ENCODE results near the gene CLN6. TPM values are rescaled to one million over a fixed set of nuclear protein-coding genes. Genes with fewer than 3 reads are reported as not detected.

CLN6 gene
- total and polyA plus RNA-seq, 2 of the 4 experiments (the other 2 are of a cell fraction): 6.5 to 31.9 TPM

DNA sequence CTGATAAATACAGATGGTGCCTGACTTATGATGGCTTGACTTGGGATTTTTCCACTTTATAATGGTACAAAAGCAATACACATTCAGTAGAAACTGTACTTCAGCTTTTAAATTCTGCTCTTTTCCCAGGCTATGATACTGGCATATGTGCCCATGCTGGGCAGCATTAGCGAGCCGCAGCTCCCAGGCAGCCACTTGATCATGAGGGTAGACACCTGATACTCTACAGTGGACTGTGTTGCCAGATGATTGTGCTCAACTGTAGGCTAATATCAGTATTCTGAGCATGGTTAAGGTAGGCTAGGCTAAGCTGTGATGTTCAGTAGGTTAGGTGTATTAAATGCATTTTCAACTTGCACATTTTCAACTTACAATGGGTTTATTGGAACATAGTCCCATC, 30.4 kb upstream of the CLN6 start:
- Histone ChIP-seq H4K5ac (ENCODE audit: low read depth, low read length) (no peak overlapping the region), H3K9ac (ENCODE audit: low read depth, low read length) (no peak overlapping the region), H2BK120ac (ENCODE audit: low read depth, low read length) (no peak overlapping the region), H3K56ac (ENCODE audit: extremely low read depth, insufficient read depth, low read length) (no peak overlapping the region), H3K18ac (ENCODE audit: low read depth, low read length) (no peak overlapping the region), H2AK9ac (replicated peaks; ENCODE audit: low read depth, low read length, poor library complexity) (no peak overlapping the region), H3K14ac (replicated peaks; ENCODE audit: low read depth, low read length) (no peak overlapping the region), H3K9me3 (ENCODE audit: control insufficient read depth, insufficient read depth, low read length) (no peaks in the 10 kb centered on the region), H3K9me1 (ENCODE audit: insufficient read depth, low read length) (no peaks in the 10 kb centered on the region), H3K4ac (ENCODE audit: low read depth, low read length) (no peak overlapping the region), H3K4me1 (ENCODE audit: control insufficient read depth, insufficient read depth, low read length) (no peaks in the 10 kb centered on the region; the same call in 1 of the 2 replicates), H3K79me1 (ENCODE audit: low read depth in 1 of 2, low read length in 2 of 2) (no peaks in the 10 kb centered on the region), H3K36me3 (ENCODE audit: control insufficient read depth, insufficient read depth, low read length) (no peaks in the 10 kb centered on the region), H2BK20ac (ENCODE audit: low read depth, low read length) (no peak overlapping the region), H4K91ac (ENCODE audit: insufficient read depth, low read depth, low read length) (no peak overlapping the region), H4K20me1 (ENCODE audit: insufficient read depth, low read length) (no peaks in the 10 kb centered on the region), H3K4me3 (ENCODE audit: insufficient read depth, low read depth, low read length) (no peak overlapping the region), H2AFZ (replicated peaks; ENCODE audit: low read length, poor library complexity) (no peak overlapping the region), H3K4me2 (ENCODE audit: low read depth, low read length) (no peak overlapping the region), H2BK15ac (ENCODE audit: low read depth, low read length) (no peak overlapping the region), H2BK5ac (ENCODE audit: low read depth, low read length, poor library complexity, severe bottlenecking) (no peak overlapping the region), H2AK5ac (ENCODE audit: low read depth, low read length) (no peak overlapping the region), H4K8ac (ENCODE audit: low read depth in 2 of 2, low read length in 2 of 2) (no peak overlapping the region), H3K27ac (ENCODE audit: insufficient read depth, low read length) (no peak overlapping the region), H3K23ac (ENCODE audit: low read depth, low read length) (no peak overlapping the region), H3K27me3 (ENCODE audit: control insufficient read depth, insufficient read depth, low read length) (0 out of 2 replicates have a peak, but pooled peaks cover 1% of the 10 kb centered on the region)
- DNase-seq (no peak), ATAC-seq (ENCODE audit: low read depth) (no peak)
- no TSS peak for BruUV-seq (replicated peaks)
- intact Hi-C loops (cut with micrococcal nuclease) (no loop called here), in situ Hi-C loops (cut with MboI; ENCODE audit: low sequenced_read_pairs) (no loop called here), dilution Hi-C loops (cut with HindIII; ENCODE audit: low sequenced_read_pairs, unreplicated experiment) (no loop called here)
- POLR2A ChIA-PET (ENCODE audit: unreplicated experiment): interaction anchor here (0.5 kb wide), 1 partner anchor 162 kb away, joined by 3 read pairs; no protein-coding TSS in a partner anchor
- CTCF ChIA-PET: no interaction called here
- no peak for TF ChIP-seq BHLHE40 (IDR thresholded peaks at IDR 0.05; ENCODE audit: low read depth, low read length)
- WGBS, 2 experiments (ENCODE audit: extremely low coverage in 2 of 2, insufficient read length in 1 of 2): no CpG with 5 or more reads among the region's 2 CpGs
